ENCODE measurements around the gene SPDYE6. TPM values are rescaled to one million over a fixed set of nuclear protein-coding genes. Genes with fewer than 3 reads are reported as not detected.
A peak's percentile ranks its signal among the peaks of the same experiment; 100 is the strongest.

Gene SPDYE6
- total and polyA plus RNA-seq, 10 of the 15 experiments (the other 5 are each of a cell fraction or from before 2014, with no cell fraction given) = 0.05 to 2.3 (median 1.00) TPM; not detected in 6

DNA sequence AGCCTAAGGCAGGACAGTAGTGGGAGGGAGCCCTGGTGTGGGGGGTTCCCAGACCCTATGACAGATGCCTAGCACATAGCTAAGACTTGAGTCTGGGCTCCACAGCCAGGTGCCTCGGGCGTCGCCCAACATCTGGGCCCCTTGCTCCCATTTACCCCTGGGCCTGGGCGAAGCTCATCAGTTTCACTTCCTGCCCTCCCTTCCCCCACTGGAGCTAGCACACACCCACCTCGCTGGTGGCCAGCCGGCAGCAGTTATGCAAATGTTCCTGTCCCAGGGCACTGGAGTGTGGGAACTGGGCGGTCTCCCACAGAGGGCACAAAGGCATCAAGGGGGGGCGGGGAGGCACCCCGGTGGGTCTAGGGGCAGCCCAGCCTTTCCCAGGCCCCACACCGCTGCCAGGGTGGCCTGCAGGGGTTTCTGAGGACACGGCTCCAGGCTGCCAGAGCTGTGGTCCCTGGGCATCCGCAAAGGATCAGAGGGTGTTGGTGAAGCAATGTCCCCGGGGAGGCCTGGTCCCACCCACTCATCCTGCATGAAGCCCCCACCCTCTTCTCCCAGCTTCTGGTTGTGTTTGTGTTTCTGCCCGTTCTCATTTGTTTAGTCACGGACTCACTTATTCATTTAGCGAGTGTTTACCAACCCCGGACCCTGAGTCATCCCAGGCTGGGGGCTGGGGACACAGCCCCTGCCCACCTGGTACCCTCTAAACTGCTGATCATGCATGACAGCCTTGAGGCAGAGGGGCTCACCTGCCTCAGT, 49.1 kb downstream of the SPDYE6 start (continued):
- TF ChIP-seq IKZF1 (conservative IDR thresholded peaks at IDR 0.05) (peak; percentile 98), ZBED1 (IDR thresholded peaks at IDR 0.05; ENCODE audit: borderline replicate concordance) (no peak; the same call in 1 of the 2 replicates), NBN (IDR thresholded peaks at IDR 0.05) (peak; percentile 94), EGR1 (IDR thresholded peaks at IDR 0.05; ENCODE audit: borderline replicate concordance in 1 of 2, low read depth in 2 of 2, low read length in 2 of 2) (peak in 1 of 2 experiments; percentile 53; a peak in 1 of 3 replicates), PAX5 (IDR thresholded peaks at IDR 0.05; ENCODE audit: borderline replicate concordance, low read depth, low read length) (peak; percentile 95), RUNX3 (IDR thresholded peaks at IDR 0.05; ENCODE audit: low read length) (peak; percentile 85), RAD21 (IDR thresholded peaks at IDR 0.05; ENCODE audit: insufficient read depth, low read depth, low read length) (0 out of 2 replicates have a peak, but pooled peaks have one; percentile 19), HDGF (IDR thresholded peaks at IDR 0.05) (peak; percentile 92), GABPA (IDR thresholded peaks at IDR 0.05; ENCODE audit: low read depth) (no peak), ATF7 (IDR thresholded peaks at IDR 0.05; ENCODE audit: low read depth) (peak; percentile 57; the same call in 1 of the 2 replicates), PML (IDR thresholded peaks at IDR 0.05; ENCODE audit: low read length) (0 out of 2 replicates have a peak, but pooled peaks have one; percentile 63), POLR2AphosphoS5 (IDR thresholded peaks at IDR 0.05; ENCODE audit: low read length) (peak; percentile 74), SIX5 (IDR thresholded peaks at IDR 0.05; ENCODE audit: low read depth, low read length, severe bottlenecking) (no peak)
- TF ChIP-seq, protein P1, sequence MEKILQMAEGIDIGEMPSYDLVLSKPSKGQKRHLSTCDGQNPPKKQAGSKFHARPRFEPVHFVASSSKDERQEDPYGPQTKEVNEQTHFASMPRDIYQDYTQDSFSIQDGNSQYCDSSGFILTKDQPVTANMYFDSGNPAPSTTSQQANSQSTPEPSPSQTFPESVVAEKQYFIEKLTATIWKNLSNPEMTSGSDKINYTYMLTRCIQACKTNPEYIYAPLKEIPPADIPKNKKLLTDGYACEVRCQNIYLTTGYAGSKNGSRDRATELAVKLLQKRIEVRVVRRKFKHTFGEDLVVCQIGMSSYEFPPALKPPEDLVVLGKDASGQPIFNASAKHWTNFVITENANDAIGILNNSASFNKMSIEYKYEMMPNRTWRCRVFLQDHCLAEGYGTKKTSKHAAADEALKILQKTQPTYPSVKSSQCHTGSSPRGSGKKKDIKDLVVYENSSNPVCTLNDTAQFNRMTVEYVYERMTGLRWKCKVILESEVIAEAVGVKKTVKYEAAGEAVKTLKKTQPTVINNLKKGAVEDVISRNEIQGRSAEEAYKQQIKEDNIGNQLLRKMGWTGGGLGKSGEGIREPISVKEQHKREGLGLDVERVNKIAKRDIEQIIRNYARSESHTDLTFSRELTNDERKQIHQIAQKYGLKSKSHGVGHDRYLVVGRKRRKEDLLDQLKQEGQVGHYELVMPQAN (conservative IDR thresholded peaks at IDR 0.05) = peak; percentile 31; the same call in 1 of the 2 replicates
- TF ChIP-seq, protein P2, sequence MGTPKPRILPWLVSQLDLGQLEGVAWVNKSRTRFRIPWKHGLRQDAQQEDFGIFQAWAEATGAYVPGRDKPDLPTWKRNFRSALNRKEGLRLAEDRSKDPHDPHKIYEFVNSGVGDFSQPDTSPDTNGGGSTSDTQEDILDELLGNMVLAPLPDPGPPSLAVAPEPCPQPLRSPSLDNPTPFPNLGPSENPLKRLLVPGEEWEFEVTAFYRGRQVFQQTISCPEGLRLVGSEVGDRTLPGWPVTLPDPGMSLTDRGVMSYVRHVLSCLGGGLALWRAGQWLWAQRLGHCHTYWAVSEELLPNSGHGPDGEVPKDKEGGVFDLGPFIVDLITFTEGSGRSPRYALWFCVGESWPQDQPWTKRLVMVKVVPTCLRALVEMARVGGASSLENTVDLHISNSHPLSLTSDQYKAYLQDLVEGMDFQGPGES (IDR thresholded peaks at IDR 0.05) = peak; percentile 56; the same call in 1 of the 2 replicates
- TF ChIP-seq, protein P3, sequence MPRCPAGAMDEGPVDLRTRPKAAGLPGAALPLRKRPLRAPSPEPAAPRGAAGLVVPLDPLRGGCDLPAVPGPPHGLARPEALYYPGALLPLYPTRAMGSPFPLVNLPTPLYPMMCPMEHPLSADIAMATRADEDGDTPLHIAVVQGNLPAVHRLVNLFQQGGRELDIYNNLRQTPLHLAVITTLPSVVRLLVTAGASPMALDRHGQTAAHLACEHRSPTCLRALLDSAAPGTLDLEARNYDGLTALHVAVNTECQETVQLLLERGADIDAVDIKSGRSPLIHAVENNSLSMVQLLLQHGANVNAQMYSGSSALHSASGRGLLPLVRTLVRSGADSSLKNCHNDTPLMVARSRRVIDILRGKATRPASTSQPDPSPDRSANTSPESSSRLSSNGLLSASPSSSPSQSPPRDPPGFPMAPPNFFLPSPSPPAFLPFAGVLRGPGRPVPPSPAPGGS (IDR thresholded peaks at IDR 0.05; ENCODE audit: borderline replicate concordance, insufficient read depth, low read depth, low read length, poor library complexity, severe bottlenecking) = peak; percentile 91
- TF ChIP-seq, protein P4, sequence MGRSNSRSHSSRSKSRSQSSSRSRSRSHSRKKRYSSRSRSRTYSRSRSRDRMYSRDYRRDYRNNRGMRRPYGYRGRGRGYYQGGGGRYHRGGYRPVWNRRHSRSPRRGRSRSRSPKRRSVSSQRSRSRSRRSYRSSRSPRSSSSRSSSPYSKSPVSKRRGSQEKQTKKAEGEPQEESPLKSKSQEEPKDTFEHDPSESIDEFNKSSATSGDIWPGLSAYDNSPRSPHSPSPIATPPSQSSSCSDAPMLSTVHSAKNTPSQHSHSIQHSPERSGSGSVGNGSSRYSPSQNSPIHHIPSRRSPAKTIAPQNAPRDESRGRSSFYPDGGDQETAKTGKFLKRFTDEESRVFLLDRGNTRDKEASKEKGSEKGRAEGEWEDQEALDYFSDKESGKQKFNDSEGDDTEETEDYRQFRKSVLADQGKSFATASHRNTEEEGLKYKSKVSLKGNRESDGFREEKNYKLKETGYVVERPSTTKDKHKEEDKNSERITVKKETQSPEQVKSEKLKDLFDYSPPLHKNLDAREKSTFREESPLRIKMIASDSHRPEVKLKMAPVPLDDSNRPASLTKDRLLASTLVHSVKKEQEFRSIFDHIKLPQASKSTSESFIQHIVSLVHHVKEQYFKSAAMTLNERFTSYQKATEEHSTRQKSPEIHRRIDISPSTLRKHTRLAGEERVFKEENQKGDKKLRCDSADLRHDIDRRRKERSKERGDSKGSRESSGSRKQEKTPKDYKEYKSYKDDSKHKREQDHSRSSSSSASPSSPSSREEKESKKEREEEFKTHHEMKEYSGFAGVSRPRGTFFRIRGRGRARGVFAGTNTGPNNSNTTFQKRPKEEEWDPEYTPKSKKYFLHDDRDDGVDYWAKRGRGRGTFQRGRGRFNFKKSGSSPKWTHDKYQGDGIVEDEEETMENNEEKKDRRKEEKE (IDR thresholded peaks at IDR 0.05) = no peak
- TF ChIP-seq, protein P5, sequence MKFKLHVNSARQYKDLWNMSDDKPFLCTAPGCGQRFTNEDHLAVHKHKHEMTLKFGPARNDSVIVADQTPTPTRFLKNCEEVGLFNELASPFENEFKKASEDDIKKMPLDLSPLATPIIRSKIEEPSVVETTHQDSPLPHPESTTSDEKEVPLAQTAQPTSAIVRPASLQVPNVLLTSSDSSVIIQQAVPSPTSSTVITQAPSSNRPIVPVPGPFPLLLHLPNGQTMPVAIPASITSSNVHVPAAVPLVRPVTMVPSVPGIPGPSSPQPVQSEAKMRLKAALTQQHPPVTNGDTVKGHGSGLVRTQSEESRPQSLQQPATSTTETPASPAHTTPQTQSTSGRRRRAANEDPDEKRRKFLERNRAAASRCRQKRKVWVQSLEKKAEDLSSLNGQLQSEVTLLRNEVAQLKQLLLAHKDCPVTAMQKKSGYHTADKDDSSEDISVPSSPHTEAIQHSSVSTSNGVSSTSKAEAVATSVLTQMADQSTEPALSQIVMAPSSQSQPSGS (IDR thresholded peaks at IDR 0.05; ENCODE audit: low read length) = peak; percentile 43; the same call in 1 of the 2 replicates
- TF ChIP-seq, protein P6, sequence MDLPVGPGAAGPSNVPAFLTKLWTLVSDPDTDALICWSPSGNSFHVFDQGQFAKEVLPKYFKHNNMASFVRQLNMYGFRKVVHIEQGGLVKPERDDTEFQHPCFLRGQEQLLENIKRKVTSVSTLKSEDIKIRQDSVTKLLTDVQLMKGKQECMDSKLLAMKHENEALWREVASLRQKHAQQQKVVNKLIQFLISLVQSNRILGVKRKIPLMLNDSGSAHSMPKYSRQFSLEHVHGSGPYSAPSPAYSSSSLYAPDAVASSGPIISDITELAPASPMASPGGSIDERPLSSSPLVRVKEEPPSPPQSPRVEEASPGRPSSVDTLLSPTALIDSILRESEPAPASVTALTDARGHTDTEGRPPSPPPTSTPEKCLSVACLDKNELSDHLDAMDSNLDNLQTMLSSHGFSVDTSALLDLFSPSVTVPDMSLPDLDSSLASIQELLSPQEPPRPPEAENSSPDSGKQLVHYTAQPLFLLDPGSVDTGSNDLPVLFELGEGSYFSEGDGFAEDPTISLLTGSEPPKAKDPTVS (IDR thresholded peaks at IDR 0.05; ENCODE audit: low read depth, low read length) = no peak

Measured in GM12878 (cell line).